DMS114 treated with DMSO at 0.1 percent for 48 hours (cell line): Measurements from ENCODE around the gene HES4.
"Not testable (repeated sequence)": the region's sequence is repeated elsewhere in the genome, so short reads cannot be mapped to it uniquely, and the experiment has no call there.

Experiments used
- DNase-seq: peaks from one replicate; lab custom pipeline; 2025; ENCODE audit not compliant: unreplicated experiment; lab: John Stamatoyannopoulos, UW

The HES4 gene

DNA sequence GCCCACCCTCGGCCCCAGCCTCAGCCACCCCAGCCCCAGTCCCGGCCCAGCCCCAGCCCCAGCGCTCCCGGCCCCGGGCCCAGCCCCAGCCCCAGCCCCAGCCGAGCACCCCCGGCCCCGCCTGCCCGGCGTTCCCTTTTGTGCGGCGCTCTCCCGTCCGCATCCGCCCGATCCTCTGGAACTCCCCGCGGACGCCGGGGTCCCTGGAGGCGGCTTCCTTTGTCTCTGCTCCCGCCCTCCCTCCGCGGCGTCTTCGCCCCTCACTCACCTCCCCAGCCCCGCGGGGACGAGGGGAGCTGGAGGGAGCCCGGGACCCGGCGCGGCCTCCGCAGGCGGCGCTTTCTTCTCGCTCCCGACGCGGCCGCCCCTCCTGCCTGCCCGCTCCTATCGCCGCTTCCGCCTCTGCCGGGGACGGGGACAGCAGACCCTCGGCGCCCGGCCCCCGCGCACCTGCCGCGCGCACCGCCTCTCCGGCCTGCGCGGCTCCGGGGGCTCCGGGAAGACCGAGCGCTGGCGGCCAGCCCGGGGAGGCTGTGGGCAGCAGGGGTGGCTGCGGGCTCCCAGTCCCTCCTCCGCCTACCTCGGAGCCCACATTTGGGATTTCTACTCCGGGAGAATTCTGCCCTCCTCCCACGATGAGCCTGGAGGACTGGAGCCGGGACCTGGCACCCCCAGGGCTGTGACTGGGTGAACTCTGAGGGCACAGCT lies 34.0 kb upstream of the HES4 start:
- DNase-seq: no peak

DNA sequence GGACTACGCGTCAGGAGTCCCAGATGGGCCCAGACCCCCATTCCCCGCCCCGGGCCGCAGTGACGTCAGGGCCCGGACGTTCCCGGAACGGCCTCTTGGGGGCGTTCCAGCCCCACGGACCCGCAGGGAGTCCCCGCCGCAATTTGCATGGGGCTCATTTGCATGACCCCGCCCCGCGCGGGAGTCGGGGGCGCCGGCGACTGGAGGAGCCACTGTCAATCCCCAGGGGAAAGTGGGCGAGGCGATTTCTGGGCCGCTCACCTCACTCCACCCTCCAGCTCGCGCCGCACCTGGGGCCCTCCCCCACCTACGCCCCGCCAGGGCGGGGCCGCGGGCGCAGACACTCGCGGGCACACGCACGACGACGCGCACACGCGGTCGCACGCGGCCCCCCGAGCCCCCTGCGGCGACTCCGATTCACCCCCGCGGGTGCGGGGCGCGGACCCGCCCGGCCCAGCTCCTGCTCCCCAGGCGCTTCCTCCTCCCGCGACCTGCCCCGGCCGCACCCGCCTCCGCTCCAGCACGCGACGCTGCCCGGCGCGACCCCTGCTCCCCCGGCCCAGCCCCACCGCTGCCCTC lies 33.2 kb upstream of the HES4 start:
- no peak for DNase-seq

DNA sequence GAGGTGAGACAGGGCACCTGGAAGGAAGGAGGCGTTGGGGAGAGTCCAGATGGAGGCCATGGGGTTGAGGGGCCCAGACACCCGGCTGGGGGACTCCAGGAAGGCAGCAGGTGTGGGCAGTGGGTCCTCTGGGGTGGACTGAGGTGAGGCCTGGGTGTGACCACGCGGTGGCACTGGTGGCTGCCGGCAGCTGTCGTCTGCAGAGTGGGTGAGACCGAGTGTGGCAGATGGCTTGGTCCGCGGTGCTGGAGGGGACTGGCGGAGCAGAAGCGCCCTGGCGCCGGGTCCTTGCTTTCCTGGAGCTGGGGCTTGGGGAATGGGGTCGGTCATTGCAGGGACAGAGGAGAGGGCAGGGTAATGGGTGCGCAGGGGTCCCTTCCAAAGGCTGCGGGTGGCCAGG lies 32.5 kb upstream of the HES4 start:
- no peak for DNase-seq

DNA sequence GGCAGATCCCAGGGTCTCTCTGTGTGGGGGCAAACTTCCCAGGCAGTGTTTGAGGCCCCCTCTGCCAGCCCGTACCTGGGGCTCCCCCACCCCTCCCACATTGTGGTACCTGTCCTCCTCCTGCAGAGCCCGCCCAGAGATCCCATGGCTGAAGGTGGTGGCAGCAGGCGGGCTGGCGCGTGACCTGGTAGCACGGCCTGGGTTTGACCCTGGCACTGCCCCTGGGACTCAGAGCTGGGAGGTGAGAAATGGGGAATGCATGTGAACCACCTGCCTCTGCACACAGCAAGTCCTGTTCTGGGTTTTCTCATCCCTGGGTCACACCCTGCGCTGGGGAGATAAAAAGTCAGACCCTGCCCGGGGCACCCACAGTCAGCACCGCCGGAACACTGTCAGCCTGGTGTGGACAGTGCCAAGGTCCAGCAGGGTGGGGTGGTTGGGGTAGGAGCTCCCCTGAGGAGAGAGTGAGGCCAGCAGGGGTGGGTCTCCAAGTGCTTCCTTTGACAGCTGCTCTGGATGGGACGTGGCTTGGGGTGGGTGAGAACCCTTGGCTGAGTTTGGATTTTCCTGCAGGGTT lies 31.9 kb upstream of the HES4 start:
- no peak for DNase-seq

DNA sequence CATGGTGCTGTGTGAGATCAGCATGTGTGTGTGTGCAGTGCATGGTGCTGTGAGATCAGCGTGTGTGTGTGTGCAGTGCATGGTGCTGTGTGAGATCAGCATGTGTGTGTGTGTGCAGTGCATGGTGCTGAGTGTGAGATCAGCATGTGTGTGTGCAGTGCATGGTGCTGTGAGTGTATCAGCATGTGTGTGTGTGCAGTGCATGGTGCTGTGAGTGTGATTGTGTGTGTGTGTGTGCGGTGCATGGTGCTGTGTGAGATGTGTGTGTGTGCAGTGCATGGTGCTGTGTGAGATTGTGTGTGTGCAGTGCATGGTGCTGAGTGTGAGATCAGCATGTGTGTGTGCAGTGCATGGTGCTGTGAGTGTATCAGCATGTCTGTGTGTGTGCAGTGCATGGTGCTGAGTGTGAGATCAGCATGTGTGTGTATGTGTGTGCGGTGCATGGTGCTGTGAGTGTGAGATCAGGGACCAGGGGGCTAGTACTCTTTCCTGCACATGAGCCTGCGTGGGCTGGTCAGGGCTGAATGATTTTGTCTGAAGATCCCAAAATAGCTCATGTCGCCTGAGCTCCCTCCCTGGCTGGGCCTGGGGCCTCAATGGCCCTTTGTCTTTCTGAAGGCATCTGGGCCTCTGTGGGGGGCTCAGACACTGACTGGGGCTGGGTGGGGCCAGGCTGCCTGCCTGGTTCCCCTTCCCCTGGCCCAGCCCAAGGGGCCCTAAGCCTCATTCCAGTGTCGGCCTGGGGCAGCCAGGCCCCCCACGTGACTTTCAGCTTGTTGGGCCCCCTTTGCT lies 31.2 kb upstream of the HES4 start:
- DNase-seq: not testable (repeated sequence)

DNA sequence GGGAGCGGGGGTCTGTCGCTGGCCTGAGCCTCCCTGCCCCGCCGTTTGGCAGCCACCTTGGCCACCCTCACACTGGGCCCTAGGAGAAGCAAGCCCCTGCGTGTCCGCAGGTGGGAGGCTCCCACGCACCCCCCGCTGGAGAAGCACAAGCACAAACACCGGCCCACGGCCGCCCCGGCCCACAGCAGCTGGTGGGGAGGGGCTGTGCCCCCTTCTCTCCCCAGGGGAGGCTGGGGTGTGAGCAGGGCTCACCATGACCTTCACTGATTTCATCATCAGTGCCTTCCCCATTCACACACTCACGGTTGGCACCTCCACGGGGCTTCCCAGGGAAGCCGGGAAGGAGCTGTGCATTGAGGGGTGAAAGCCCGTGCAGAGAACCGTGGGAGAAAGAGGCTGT lies 27.9 kb upstream of the HES4 start:
- no peak for DNase-seq

DNA sequence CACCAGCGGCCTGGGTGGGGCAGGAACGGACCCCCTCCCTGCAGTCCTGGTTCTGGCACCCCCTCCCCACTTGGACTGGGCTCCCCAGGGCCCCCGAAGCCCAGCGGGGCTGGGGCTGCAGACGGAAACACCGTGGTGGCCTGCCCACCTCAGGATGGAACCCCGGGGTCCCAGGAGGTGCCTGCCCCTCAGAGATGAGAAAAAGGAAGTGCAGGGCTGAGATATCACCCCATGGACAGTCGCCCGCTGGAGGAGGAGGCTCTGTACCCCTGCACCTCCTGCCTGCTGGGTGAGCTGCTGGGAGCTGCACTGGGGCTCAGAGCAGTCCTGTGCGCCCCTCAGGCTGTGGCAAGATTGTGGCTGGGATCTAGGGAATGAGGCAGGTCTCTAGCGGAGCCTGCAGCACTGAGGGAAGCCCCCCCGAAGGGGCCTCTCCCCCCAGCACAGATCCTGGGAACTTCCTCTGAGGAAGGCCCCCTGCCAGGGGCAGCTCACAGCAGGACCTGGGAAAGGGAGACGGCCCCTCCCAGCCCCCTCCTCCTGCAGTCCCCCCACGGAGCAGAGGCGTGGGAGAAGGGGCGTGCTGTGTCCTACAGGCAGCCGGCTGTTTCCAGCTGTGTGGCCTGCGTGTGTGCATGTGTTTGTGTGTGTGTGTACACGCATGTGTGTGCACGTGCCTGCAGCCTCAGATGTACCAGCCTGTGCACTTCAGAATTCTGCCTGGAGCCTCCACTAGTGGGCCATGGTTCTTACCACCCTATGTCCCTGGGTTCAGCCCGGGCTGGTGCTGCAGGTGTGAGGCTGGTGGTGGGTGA lies 26.9 kb upstream of the HES4 start:
- DNase-seq: no peak

DNA sequence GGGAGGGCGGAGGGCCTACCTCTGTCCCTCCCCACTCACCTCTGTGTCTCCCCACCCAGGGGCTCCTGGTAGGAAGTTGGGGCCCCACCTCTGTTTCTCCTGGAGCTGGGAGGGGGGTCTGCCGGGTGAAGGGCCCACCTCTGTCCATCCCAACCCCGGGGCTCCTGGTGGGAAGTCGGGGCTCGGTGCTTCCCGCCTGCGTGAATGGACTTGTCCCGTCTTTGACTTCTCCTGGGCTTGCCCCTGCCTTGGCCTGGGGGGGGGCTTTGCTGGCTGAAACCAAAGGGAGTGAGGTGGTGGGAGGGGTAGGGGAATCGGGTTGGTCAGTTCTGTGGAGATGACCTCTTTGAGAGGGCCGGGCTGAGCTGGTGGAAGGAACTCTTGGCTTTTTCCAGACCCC lies 25.8 kb upstream of the HES4 start:
- no peak for DNase-seq

DNA sequence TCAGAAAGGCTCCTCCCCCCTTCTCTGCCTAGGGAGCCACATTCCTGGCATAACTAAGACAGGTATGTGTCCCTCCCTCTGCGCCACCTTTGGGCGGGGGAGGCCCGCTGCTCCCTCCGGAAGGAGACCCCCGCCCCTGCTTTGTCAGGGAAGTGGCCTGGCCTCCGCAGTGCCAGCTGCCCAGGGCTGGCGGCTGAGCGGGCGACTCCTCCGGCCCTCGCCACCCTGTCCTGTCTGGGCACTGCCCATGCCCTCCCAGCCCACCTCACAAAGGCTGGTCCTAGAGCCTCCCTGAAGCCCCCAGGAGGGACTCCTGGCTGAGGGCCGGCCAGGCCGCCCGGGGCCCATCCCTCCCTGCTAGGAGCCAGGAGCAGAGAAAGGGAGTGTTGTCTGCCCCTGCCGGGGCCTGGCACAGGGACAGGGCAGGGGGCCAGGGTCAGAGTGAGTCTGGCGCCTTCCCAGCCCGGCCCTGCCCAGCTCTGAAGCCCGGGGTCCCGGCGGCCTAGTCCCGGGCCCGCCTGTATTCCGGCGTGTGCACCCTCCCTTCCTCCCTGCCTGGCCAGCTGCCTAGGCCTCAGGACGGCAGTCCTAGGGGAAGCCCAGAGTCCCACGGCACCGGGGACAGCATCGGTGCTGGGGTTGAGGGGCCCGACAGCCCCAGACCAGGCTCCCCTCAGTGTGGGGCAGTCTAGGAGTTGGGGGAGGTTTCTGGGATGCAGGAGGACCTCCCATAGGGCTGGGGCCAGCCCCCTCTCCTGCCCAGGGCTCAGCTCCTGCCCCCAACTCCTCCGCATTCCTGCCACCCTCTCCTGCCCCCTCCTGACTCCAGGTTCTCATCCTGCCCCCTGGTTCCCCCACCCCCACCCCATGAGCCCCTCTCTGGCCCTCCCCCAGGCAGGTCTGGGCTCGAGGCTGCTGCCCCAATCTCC lies 25.1 kb upstream of the HES4 start:
- no peak for DNase-seq

DNA sequence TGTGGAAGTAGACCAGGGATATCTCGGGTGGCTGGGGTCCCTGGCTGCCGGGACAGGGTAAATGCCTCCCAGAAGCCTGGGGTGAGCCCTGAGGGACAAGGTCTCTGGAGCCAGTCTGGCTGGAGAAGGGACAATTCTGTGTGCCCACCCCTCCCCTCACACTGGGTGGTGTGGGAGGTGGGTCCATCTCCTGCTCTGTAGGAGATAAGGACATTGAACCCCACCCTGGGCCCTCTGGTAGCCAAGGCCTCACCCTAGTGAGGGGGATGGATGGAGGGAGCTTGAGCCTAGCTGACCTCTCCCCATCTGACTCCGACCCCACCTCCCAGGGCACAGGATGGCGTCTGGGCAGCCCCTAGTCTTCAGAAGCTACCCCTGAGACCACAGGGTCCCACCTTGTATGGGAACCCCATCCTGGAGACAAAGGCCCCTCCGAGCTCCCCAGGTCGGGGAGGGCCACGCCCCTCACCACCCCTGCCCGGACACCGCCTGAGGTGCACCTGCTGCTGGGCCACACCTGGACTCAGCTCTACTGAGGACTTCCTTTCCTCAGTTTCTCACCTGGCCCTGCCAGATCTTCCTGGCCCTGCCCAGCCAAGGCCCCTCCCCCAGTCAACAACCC lies 24.4 kb upstream of the HES4 start:
- DNase-seq: no peak

DNA sequence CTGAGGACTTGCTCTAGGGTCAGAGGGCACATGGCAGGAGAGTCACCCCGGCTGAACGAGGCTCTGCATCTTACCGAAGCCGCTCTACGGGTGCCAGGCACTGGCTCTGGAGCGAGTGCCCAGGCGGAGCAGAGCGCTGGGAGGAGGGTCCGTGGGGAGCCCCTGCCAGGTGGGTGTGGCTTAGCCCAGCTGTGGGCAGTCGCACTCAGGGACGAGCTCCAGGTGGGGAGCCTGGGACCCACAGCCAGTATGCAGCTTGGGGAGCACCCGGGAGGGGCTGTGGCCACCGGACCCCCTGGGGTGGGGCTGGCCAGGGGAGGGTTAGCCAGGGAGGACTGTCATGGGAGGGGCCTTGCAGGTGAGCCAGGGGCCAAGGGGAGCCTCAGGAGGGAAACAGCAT lies 23.8 kb upstream of the HES4 start:
- DNase-seq: no peak

DNA sequence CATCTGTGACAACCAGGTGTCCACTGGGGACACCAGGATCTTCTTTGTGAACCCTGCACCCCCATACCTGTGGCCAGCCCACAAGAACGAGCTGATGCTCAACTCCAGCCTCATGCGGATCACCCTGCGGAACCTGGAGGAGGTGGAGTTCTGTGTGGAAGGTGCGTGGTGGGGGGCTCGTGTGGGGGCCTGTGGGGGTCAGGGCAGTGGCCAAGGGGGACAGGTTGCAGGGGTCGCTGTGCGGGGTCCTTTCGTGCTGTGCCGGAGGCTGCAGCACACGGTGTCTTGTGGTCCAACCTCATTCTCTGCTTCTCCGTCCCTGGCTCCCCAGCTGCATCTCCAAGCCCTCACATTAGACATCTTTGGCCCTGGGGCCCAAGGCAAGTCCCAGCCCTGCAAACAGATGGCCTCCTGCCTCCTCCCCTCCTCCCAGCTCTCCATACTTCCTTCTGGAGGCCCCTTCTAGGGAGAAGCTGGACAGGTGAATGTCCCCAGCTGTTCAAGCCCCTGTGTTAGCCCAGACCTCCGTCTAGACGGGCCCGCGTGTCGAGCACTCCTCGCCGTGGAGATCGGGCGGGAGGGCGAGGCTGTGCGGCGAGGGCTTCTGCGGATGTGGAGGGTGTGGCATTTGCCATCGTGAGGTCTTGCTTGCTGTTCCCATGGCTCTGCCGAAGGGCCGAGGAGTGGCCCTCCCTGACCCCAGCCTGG lies 22.6 kb upstream of the HES4 start:
- DNase-seq: no peak

DNA sequence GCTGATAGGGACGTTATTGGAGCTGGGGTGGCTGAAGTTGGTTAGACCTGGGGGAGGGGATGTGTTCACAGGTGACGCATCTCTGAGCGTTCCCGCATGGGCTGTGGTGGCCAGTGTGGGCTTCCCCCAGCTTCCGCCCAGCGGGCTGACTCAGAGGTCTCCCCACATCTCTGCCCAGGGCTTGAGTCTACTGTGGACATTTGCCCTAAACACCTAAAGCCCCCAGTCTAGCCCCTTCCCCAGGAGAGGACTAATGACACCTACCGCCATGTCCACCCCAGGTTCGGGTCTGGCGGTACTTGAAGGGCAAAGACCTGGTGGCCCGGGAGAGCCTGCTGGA lies 22.0 kb upstream of the HES4 start:
- no peak for DNase-seq

DNA sequence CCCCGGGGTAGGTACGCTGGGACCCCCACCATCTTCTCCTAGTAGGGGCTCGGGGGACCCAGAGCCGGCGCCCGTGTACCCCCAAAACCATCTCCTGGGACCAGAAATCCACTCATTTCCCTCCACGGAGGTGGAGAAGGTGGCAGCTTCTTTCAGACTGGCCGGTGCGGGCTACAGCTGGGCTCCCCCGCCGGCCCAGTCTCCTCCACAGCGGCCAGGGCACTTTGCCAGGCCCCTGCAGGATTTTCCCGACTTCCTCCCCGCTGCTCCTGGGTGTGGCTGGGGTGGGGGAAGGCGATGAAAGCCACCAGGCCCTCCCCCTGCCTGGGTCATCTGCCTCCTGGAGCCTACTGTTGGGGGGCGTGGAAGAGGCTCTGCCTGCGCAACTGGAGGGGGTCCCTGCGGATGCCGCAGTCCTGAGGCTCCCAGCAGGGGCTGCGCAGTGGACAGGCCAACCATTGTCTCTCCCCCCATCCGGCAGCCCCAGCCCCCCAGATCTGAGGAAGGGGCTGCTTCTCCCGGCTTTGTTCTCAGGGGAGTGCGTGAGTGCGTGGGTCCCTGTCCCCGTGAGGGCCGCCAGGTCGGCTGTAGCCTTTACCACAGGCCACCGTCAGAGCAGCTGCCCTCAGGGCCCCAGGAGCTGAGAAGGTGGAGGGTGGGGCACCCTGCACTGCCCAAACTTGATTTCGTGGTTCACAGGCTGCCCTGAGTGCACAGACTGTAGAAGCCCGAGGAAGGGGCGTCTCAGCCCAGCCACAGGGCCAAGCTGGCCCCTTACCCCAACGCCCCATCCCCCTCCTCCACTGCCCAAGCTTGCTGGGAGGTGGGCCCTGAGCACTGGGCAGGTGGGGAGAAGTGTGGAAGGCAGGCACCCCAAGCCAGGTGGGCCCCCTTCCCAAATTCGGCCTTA lies 21.4 kb upstream of the HES4 start:
- no peak for DNase-seq

DNA sequence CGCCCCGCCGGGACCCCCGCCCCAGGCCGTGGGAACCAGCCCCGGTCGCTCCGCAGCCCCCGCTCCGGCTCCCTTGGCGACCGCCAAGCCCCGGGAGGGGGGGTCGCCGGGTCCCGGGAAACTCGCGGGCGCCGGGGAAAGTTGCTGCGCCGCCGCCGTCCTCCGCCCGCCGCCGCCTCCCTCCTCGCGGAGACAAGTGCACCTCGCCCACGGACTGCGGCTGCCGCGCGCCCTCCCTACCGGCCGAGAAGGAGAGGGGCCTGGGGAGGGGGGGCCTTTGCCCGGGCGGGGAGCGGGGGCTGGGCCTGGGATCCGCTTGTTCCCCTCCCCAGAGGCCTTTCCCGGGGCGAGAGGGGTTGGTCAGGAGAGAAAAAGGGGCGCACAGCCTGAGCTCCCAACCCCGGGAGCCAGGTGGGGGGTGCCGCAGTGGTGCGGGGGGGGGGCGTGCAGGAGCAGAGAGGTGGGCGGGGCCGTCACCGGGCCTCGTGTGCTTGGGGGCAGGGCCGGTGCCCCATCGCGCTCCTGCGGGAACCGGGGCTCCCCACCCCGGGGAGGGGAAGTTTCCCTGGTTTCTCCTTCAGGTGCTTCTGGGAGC lies 20.6 kb upstream of the HES4 start:
- DNase-seq: no peak

DNA sequence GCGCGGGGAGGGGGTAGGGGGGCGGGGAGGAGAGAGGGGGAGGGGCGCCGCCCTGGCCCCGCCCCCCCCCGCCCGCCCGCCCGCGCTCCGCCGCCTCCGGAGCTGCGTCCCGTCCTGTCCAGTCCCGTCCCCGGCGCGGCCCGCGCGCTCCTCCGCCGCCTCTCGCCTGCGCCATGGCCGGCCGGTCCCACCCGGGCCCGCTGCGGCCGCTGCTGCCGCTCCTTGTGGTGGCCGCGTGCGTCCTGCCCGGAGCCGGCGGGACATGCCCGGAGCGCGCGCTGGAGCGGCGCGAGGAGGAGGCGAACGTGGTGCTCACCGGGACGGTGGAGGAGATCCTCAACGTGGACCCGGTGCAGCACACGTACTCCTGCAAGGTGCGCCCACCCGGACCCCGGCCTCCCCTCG lies 20.1 kb upstream of the HES4 start, which contains the start of gene AGRN:
Gene AGRN, plus strand, starts transcription at position 121 of the 405 bp plus-strand sequence. Its CDS starts 53 bp downstream, at position 174.
- DNase-seq: no peak

DNA sequence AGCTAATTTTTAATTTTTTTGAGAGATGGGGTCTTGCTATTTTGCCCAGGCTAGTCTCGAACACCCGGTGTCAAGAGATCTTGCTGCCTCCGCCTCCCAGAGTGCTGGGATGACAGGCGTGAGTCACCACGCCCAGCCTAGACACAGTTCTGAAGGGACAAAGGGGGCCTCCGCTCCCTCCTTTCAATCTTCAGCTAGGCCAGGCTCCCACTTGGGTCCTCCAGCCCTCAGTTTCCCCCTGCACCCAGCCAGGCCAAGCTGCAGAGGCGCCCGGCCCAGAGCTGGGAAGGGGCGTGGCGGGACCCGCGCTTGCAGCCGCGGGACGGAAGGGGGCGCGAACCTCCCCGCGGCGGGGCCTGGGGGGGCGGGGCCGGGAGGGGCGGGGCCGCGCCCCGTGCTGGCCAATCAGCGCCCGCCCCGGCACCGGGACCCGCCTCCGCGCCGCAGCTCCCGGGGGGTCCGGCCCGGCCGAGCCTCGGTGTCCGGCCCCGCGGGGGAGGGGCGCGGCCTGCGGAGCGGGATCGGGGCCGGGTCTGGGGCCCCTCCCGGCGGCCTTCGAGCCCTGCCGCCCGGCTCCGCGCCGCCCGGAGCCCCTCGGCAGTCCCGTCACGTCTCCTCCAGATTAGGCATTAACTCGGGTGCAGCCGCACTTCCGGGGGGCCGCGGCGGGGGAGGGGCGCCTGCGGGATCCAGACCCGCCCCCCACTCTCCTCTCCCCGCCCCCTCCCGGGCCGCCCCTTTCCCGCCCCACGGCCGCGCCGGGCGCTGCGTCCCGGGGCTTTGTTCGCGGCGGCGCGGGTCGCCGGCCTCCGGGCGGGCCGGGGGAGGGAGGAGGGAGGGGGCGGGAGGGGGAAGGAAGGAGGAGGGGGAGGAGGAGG lies 19.5 kb upstream of the HES4 start:
- peak; percentile 60 for DNase-seq
